ENCODE data around the gene LAMC1. TPM values are rescaled to one million over a fixed set of nuclear protein-coding genes. Genes with fewer than 3 reads are reported as not detected.

The LAMC1 gene
- total RNA-seq, 4 donors from 2014 or later = 26.3 to 275 (median 60.0) TPM

GRCh38 chr1:183159960-183160359 lies 136.7 kb downstream of the LAMC1 start:
- intact Hi-C loops (cut with DNase I) = no loop called here
- Histone ChIP-seq H3K27ac (peak overlapping the region in 3 of 4 donors; percentile 51 to 66 (median 57)), H3K9me3 (no peaks in the 10 kb centered on the region), H3K36me3 (no peaks in the 10 kb centered on the region), H3K4me1 (peaks cover 0 to 20% (median 3%) of the 10 kb centered on the region in 3 donors), H3K4me3 (no peak overlapping the region), H3K27me3 (peaks cover 0 to 29% (median 0%) of the 10 kb centered on the region in 4 donors)
- no peak for TF ChIP-seq POLR2A (IDR thresholded peaks at IDR 0.05)
- no peak for TF ChIP-seq CTCF (IDR thresholded peaks at IDR 0.05)
- no peak for DNase-seq
- WGBS, 2 donors = 41 to 53% methylated on average over 7 to 9 of the region's 9 CpGs

- Histone ChIP-seq H3K27ac (no peak overlapping the region), H3K9me3 (no peaks in the 10 kb centered on the region), H3K27me3 (peaks cover 0 to 29% (median 0%) of the 10 kb centered on the region in 4 donors), H3K36me3 (no peaks in the 10 kb centered on the region), H3K4me3 (no peak overlapping the region), H3K4me1 (peaks cover 0 to 20% (median 3%) of the 10 kb centered on the region in 3 donors)
- intact Hi-C loops (cut with DNase I) = no loop called here
- TF ChIP-seq POLR2A (IDR thresholded peaks at IDR 0.05) (no peak), CTCF (IDR thresholded peaks at IDR 0.05) (no peak)
- 73 to 81% methylated on average over 3 of the region's 3 CpGs for WGBS, 2 donors
- no peak for DNase-seq
Measured at GRCh38 chr1:183161391-183161790, 138.2 kb downstream of the LAMC1 start.

GRCh38 chr1:183163316-183163715 lies 140.1 kb downstream of the LAMC1 start:
- Histone ChIP-seq H3K4me1 (peaks cover 0 to 20% (median 3%) of the 10 kb centered on the region in 3 donors), H3K36me3 (no peaks in the 10 kb centered on the region), H3K4me3 (no peak overlapping the region), H3K9me3 (no peaks in the 10 kb centered on the region), H3K27me3 (peaks cover 0 to 32% (median 0%) of the 10 kb centered on the region in 4 donors), H3K27ac (no peak overlapping the region)
- WGBS, 2 donors = 64 to 70% methylated on average over 3 of the region's 3 CpGs
- TF ChIP-seq POLR2A (IDR thresholded peaks at IDR 0.05) = no peak
- TF ChIP-seq CTCF (IDR thresholded peaks at IDR 0.05) = no peak
- intact Hi-C loops (cut with DNase I) = no loop called here
- no peak for DNase-seq

- intact Hi-C loops (cut with DNase I) = no loop called here
- Histone ChIP-seq H3K4me3 (no peak overlapping the region), H3K27ac (peak overlapping the region in 2 of 4 donors; percentile 5 to 14), H3K4me1 (peaks cover 0 to 16% (median 1%) of the 10 kb centered on the region in 3 donors), H3K9me3 (no peaks in the 10 kb centered on the region), H3K27me3 (peaks cover 0 to 32% (median 0%) of the 10 kb centered on the region in 4 donors), H3K36me3 (no peaks in the 10 kb centered on the region)
- no peak for DNase-seq
- WGBS, 2 donors = 20% methylated on average over 1 of the region's 1 CpG; no CpG with 5 or more reads in 1 of the 2 donors
- no peak for TF ChIP-seq CTCF (IDR thresholded peaks at IDR 0.05)
- TF ChIP-seq POLR2A (IDR thresholded peaks at IDR 0.05) = no peak
Measured at GRCh38 chr1:183164340-183164739, 141.1 kb downstream of the LAMC1 start.

GRCh38 chr1:183164963-183165362 lies 141.7 kb downstream of the LAMC1 start:
- H3K27ac ChIP-seq = no peak overlapping the region
- no peaks in the 10 kb centered on the region for H3K9me3 ChIP-seq
- WGBS, 2 donors = 30 to 50% methylated on average over 4 of the region's 4 CpGs
- H3K27me3 ChIP-seq = peaks cover 0 to 32% (median 0%) of the 10 kb centered on the region in 4 donors
- intact Hi-C loops (cut with DNase I) = no loop called here
- TF ChIP-seq POLR2A (IDR thresholded peaks at IDR 0.05) = no peak
- no peak for TF ChIP-seq CTCF (IDR thresholded peaks at IDR 0.05)
- no peak for DNase-seq
- no peaks in the 10 kb centered on the region for H3K36me3 ChIP-seq
- H3K4me3 ChIP-seq = no peak overlapping the region
- peaks cover 0 to 11% (median 0%) of the 10 kb centered on the region in 3 donors for H3K4me1 ChIP-seq
